Loucy (cell line): ENCODE data around the gene CLDN22.

ENCODE experiments used
- H2AFZ ChIP-seq: fragments of 200-600 bp; sonication (generic); 2 replicates; pipeline ENCODE4 v1.6.0; 2016; ENCODE audit warnings: antibody characterized with exemption, mild to moderate bottlenecking, low read length, moderate library complexity
- H3F3A ChIP-seq: fragments of 200-600 bp; 2 replicates; pipeline ENCODE4 v1.6.0; 2016; ENCODE audit warnings: antibody characterized with exemption, low read depth, mild to moderate bottlenecking
- H3K27me3 ChIP-seq: fragments of 200-600 bp; sonication (generic); 2 replicates; pipeline ENCODE4 v1.6.1; 2014; ENCODE audit warnings: low read length, mild to moderate bottlenecking; ENCODE audit not compliant: insufficient read depth, poor library complexity, severe bottlenecking
- H3K36me3 ChIP-seq: fragments of 200-600 bp; sonication (generic); 2 replicates; pipeline ENCODE4 v1.6.1; 2016; ENCODE audit warnings: low read length; ENCODE audit not compliant: insufficient read depth
- H3K4me1 ChIP-seq: fragments of 200-600 bp; sonication (generic); 2 replicates; pipeline ENCODE4 v1.5.1; 2014; ENCODE audit warnings: low read length, mild to moderate bottlenecking; ENCODE audit not compliant: insufficient read depth, poor library complexity, severe bottlenecking
- H3K4me2 ChIP-seq: fragments of 200-600 bp; sonication (generic); 2 replicates; pipeline ENCODE4 v1.6.0; 2014; ENCODE audit warnings: antibody characterized with exemption, low read length, low read depth, mild to moderate bottlenecking; ENCODE audit not compliant: poor library complexity, severe bottlenecking
- H3K4me3 ChIP-seq: fragments of 200-600 bp; sonication (generic); 2 replicates; pipeline ENCODE4 v1.5.1; 2014; ENCODE audit warnings: low read length, mild to moderate bottlenecking, mixed read lengths; ENCODE audit not compliant: poor library complexity, severe bottlenecking
- H3K79me2 ChIP-seq: fragments of 200-600 bp; sonication (generic); 2 replicates; pipeline ENCODE4 v1.6.1; 2014; ENCODE audit warnings: low read length; ENCODE audit not compliant: insufficient read depth
- H3K9ac ChIP-seq: fragments of 200-600 bp; sonication (generic); 2 replicates; pipeline ENCODE4 v1.6.0; 2014; ENCODE audit warnings: mild to moderate bottlenecking, low read depth, low read length, moderate library complexity; ENCODE audit not compliant: poor library complexity, severe bottlenecking
- H3K9me2 ChIP-seq: fragments of 200-600 bp; sonication (generic); replicated peaks from 2 replicates; pipeline ENCODE4 v1.6.1; 2016; ENCODE audit warnings: low read depth, low read length, mixed read lengths
- H3K9me3 ChIP-seq: fragments of 200-600 bp; sonication (generic); 2 replicates; pipeline ENCODE4 v1.6.1; 2014; ENCODE audit warnings: mild to moderate bottlenecking, antibody characterized with exemption, low read length, low read depth; ENCODE audit not compliant: insufficient read depth
- H4K20me1 ChIP-seq: fragments of 200-600 bp; sonication (generic); 2 replicates; pipeline ENCODE4 v1.6.0; 2014; ENCODE audit warnings: antibody characterized with exemption, low read length, mild to moderate bottlenecking; ENCODE audit not compliant: insufficient read depth, poor library complexity, severe bottlenecking
- EZH2phosphoT487 ChIP-seq: fragments of 200-600 bp; IDR thresholded peaks from 2 replicates; pipeline ENCODE4 v1.6.1; 2018; ENCODE audit warnings: antibody characterized with exemption, mild to moderate bottlenecking, moderate library complexity, borderline replicate concordance
- TF ChIP-seq, protein P1 (sequence below): fragments of 200-600 bp; sonication (generic); conservative IDR thresholded peaks from 2 replicates; pipeline ENCODE4 v1.5.1; 2014; ENCODE audit warnings: mild to moderate bottlenecking, antibody characterized with exemption, low read length

The CLDN22 gene

DNA sequence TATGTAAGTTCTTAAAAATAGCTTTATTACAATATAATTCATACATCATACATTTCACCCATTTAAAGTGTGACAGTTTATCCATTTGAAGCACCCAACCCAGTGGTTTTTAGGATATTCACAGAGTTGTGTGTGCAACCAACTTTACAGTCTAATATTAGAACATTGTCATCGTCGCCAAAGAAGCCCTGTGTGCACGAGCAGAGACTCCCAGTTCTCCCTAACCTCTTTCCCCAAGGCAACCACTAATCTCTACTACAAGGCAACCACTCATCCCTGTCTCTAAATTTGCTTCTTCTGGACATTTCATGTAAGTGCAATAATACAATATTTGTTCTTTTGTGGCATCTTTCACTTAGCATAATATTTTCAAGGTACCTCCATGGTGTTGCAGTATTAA lies 47.7 kb downstream of the CLDN22 start:
- no peaks in the 10 kb centered on the region for H3F3A ChIP-seq
- no peaks in the 10 kb centered on the region for H4K20me1 ChIP-seq
- no peaks in the 10 kb centered on the region for H3K9me2 ChIP-seq
- H3K4me3 ChIP-seq, result no peak overlapping the region
- H3K4me2 ChIP-seq, result no peak overlapping the region
- no peak overlapping the region for H3K9ac ChIP-seq
- H2AFZ ChIP-seq, result no peak overlapping the region
- H3K79me2 ChIP-seq, result no peaks in the 10 kb centered on the region
- H3K36me3 ChIP-seq, result no peaks in the 10 kb centered on the region
- H3K9me3 ChIP-seq, result peaks cover 6% of the 10 kb centered on the region; the same call in 1 of the 2 replicates
- H3K4me1 ChIP-seq, result no peaks in the 10 kb centered on the region
- H3K27me3 ChIP-seq, result no peaks in the 10 kb centered on the region
- TF ChIP-seq, protein P1, sequence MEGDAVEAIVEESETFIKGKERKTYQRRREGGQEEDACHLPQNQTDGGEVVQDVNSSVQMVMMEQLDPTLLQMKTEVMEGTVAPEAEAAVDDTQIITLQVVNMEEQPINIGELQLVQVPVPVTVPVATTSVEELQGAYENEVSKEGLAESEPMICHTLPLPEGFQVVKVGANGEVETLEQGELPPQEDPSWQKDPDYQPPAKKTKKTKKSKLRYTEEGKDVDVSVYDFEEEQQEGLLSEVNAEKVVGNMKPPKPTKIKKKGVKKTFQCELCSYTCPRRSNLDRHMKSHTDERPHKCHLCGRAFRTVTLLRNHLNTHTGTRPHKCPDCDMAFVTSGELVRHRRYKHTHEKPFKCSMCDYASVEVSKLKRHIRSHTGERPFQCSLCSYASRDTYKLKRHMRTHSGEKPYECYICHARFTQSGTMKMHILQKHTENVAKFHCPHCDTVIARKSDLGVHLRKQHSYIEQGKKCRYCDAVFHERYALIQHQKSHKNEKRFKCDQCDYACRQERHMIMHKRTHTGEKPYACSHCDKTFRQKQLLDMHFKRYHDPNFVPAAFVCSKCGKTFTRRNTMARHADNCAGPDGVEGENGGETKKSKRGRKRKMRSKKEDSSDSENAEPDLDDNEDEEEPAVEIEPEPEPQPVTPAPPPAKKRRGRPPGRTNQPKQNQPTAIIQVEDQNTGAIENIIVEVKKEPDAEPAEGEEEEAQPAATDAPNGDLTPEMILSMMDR, result no peak
- no peak for TF ChIP-seq EZH2phosphoT487

DNA sequence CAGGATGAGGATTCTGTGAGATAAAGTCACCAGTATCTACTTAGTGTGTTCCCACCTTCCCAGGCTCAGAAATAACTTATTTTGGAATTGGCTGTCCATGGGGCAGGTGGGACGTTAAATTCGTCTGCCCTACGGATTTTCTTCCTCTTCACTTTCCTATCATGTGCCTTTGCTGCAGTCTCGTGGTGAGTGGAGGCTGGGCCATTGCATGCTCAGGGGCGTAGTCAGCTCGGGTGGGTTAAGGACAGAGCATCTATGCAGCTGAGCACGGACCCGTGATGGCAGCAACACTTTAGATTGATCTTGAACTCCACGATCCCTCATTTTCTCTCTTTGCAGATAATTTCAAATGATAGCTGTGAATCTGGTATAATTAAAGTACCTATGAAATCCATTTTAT lies 51.5 kb downstream of the CLDN22 start:
- H3K79me2 ChIP-seq, result no peaks in the 10 kb centered on the region
- no peaks in the 10 kb centered on the region for H3K4me1 ChIP-seq
- H3K9ac ChIP-seq, result no peak overlapping the region
- H3K36me3 ChIP-seq, result no peaks in the 10 kb centered on the region
- no peaks in the 10 kb centered on the region for H3K9me2 ChIP-seq
- no peak overlapping the region for H3K4me2 ChIP-seq
- H2AFZ ChIP-seq, result no peak overlapping the region
- no peak for TF ChIP-seq EZH2phosphoT487
- TF ChIP-seq, protein P1, result no peak
- no peaks in the 10 kb centered on the region for H4K20me1 ChIP-seq
- no peak overlapping the region for H3K4me3 ChIP-seq
- H3K27me3 ChIP-seq, result no peaks in the 10 kb centered on the region
- H3F3A ChIP-seq, result no peaks in the 10 kb centered on the region
- no peaks in the 10 kb centered on the region for H3K9me3 ChIP-seq
